Left lung (tissue), 10 donors: Measurements from ENCODE around the gene ANO2. TPM values are rescaled to one million over a fixed set of nuclear protein-coding genes. Genes with fewer than 3 reads are reported as not detected.
"Not testable (repeated sequence)": the region's sequence is repeated elsewhere in the genome, so short reads cannot be mapped to it uniquely, and the experiment has no call there.

ENCODE experiments used
- ATAC-seq: fragments of 200-7000 bp; cut with Tn5 transposase; one replicate; pipeline ENCODE4 v1.9.1; 2020; ENCODE audit warnings: moderate library complexity
- DNase-seq, 4 donors: peaks; one replicate each; pipeline ENCODE4 v3.0.0-alpha.2; 2013 to 2020
- H3K27ac ChIP-seq, 2 donors: fragments of 200-600 bp; sonication (generic) in 1 of 2; one replicate each; pipeline versions ENCODE4 v1.5.0 to v1.8.0; 2020 to 2021
- H3K27me3 ChIP-seq, 2 donors: fragments of 200-600 bp; sonication (generic) in 1 of 2; one replicate each; pipeline versions ENCODE4 v1.5.0 to v1.8.0; 2020 to 2021
- H3K36me3 ChIP-seq, 2 donors: fragments of 200-600 bp; sonication (generic) in 1 of 2; one replicate each; pipeline versions ENCODE4 v1.5.0 to v1.8.0; 2020 to 2021
- H3K4me1 ChIP-seq, 2 donors: fragments of 200-600 bp; one replicate each; pipeline ENCODE4 v1.8.0; 2021
- H3K4me3 ChIP-seq, 2 donors: fragments of 200-600 bp; sonication (generic) in 1 of 2; one replicate each; pipeline versions ENCODE4 v1.5.0 to v1.8.0; 2020 to 2021; ENCODE audit warnings: mild to moderate bottlenecking in 1 of 2
- H3K9me3 ChIP-seq, 2 donors: fragments of 200-600 bp; sonication (generic) in 1 of 2; one replicate each; pipeline versions ENCODE4 v1.5.0 to v1.8.0; 2020 to 2021
- CTCF ChIP-seq, 2 donors: fragments of 200-600 bp; sonication (generic) in 1 of 2; IDR thresholded peaks; one replicate each; pipeline versions ENCODE4 v1.5.0 to v1.8.0; 2021; ENCODE audit warnings: antibody characterized with exemption in 2 of 2
- intact Hi-C, 2 donors: fragments of 100-400 bp; cut with DNase I; formaldehyde crosslinking; loops; one replicate each; pipeline versions ENCODE4 v1.11.2 to v1.14.2; 2022
- polyA plus RNA-seq, 6 donors: library from polyadenylated mRNA; unstranded; fragments of 120-200 nt; gene quantifications; one replicate each; pipeline ENCODE4 v1.2.1, GENCODE V29; 2013; ENCODE audit not compliant: insufficient read length in 6 of 6
- total RNA-seq, 2 donors: library from RNA; stranded (reverse); fragmentation: NEBNext Ultra II Directional; extraction: Animal tissue kit (Norgen Biotek cat#: 25700); gene quantifications; one replicate each; pipeline ENCODE4 v1.2.1, GENCODE V29; 2021
- donor health status: DM: no; HTN: yes; CAD: no.
- donor health status: DM: no; HTN: no; CAD: no.

ANO2 gene
- total and polyA plus RNA-seq, 8 donors = 3.4 to 10.5 (median 6.1) TPM

- Histone ChIP-seq H3K27ac (no peak overlapping the region), H3K4me1 (no peaks in the 10 kb centered on the region), H3K27me3 (peaks cover 0 to 4% of the 10 kb centered on the region in 2 donors), H3K9me3 (peaks cover 0 to 13% of the 10 kb centered on the region in 2 donors), H3K36me3 (no peaks in the 10 kb centered on the region), H3K4me3 (no peak overlapping the region)
- TF ChIP-seq CTCF (IDR thresholded peaks at IDR 0.05) = no peak
- no peak for DNase-seq
- ATAC-seq = no peak
- intact Hi-C loops = no loop called here
Measured at GRCh38 chr12:5548152-5548943, 396.7 kb downstream of the ANO2 start.

- peaks cover 0 to 13% of the 10 kb centered on the region in 2 donors for H3K9me3 ChIP-seq
- no peak for DNase-seq
- H3K36me3 ChIP-seq = no peaks in the 10 kb centered on the region
- no peak for TF ChIP-seq CTCF (IDR thresholded peaks at IDR 0.05)
- H3K4me3 ChIP-seq = no peak overlapping the region
- intact Hi-C loops = no loop called here
- H3K4me1 ChIP-seq = no peaks in the 10 kb centered on the region
- ATAC-seq = no peak
- H3K27ac ChIP-seq = no peak overlapping the region
- H3K27me3 ChIP-seq = peaks cover 0 to 4% of the 10 kb centered on the region in 2 donors
Measured at GRCh38 chr12:5546616-5547015, 398.4 kb downstream of the ANO2 start.

GRCh38 chr12:5537771-5538170 lies 407.3 kb downstream of the ANO2 start:
- TF ChIP-seq CTCF (IDR thresholded peaks at IDR 0.05) = no peak
- no peak overlapping the region for H3K4me3 ChIP-seq
- no peaks in the 10 kb centered on the region for H3K36me3 ChIP-seq
- ATAC-seq (no peak), DNase-seq (no peak)
- no peak overlapping the region for H3K27ac ChIP-seq
- no peaks in the 10 kb centered on the region for H3K9me3 ChIP-seq
- intact Hi-C loops = no loop called here
- H3K27me3 ChIP-seq = no peaks in the 10 kb centered on the region
- no peaks in the 10 kb centered on the region for H3K4me1 ChIP-seq

- H3K9me3 ChIP-seq, H3K27ac ChIP-seq, DNase-seq, intact Hi-C loops, H3K4me3 ChIP-seq, H3K4me1 ChIP-seq, H3K27me3 ChIP-seq, H3K36me3 ChIP-seq, ATAC-seq: not testable (repeated sequence)
Measured at GRCh38 chr12:5537026-5537615, 407.9 kb downstream of the ANO2 start.

- Histone ChIP-seq H3K4me1 (no peaks in the 10 kb centered on the region), H3K27me3 (no peaks in the 10 kb centered on the region), H3K27ac (no peak overlapping the region), H3K4me3 (no peak overlapping the region), H3K36me3 (no peaks in the 10 kb centered on the region), H3K9me3 (no peaks in the 10 kb centered on the region)
- intact Hi-C loops = no loop called here
- DNase-seq (no peak), ATAC-seq (no peak)
- TF ChIP-seq CTCF (IDR thresholded peaks at IDR 0.05) = no peak
Measured at GRCh38 chr12:5535541-5535940, 409.5 kb downstream of the ANO2 start.
